ENCODE measurements around the gene MYZAP. TPM values are rescaled to one million over a fixed set of nuclear protein-coding genes. Genes with fewer than 3 reads are reported as not detected.

The MYZAP gene
- total and polyA plus RNA-seq, 2 of the 8 experiments (the other 6 are each of a cell fraction or from before 2014, with no cell fraction given) = 0.41 to 0.65 TPM

GRCh38 chr15:57557810-57558209 lies 33.9 kb upstream of the MYZAP start:
- ChIA-PET CTCF (ENCODE audit: partially characterized antibody) (interaction anchor here (0.6 to 2.1 kb wide), 8 partner anchors 10 to 220 kb away, joined by 3 to 14 read pairs (median 4); no protein-coding TSS in a partner anchor), POLR2A (ENCODE audit: partially characterized antibody) (no interaction called here)
- Histone ChIP-seq H3K4me3 (ENCODE audit: extremely low read depth in 1 of 4, insufficient read depth in 2 of 4, low read depth in 3 of 4, low read length in 4 of 4) (no peak overlapping the region), H2BK120ac (replicated peaks; ENCODE audit: low read depth, low read length) (no peak overlapping the region), H2BK12ac (ENCODE audit: low read depth, low read length) (no peak overlapping the region), H3K4me2 (ENCODE audit: insufficient read depth in 1 of 2, low read depth in 2 of 2, low read length in 2 of 2) (no peak overlapping the region), H3K56ac (replicated peaks; ENCODE audit: insufficient read length, low read depth, low read length) (no peak overlapping the region), H3K23ac (ENCODE audit: insufficient read length) (no peak overlapping the region), H3K4ac (replicated peaks; ENCODE audit: insufficient read length, low read depth, low read length) (no peak overlapping the region), H4K20me1 (replicated peaks in 1 of 2; ENCODE audit: control insufficient read depth in 1 of 2, insufficient read depth in 2 of 2, low read length in 2 of 2) (no peaks in the 10 kb centered on the region), H3K36me3 (ENCODE audit: control insufficient read depth in 2 of 4, insufficient read depth in 4 of 4, low read length in 3 of 4) (no peaks in the 10 kb centered on the region), H2BK15ac (ENCODE audit: low read length) (no peak overlapping the region), H3K79me2 (ENCODE audit: control insufficient read depth in 1 of 2, insufficient read depth in 2 of 2, low read length in 2 of 2) (no peaks in the 10 kb centered on the region), H2AFZ (ENCODE audit: low read length) (no peak overlapping the region), H3K14ac (ENCODE audit: insufficient read length) (no peak overlapping the region), H3K27me3 (replicated peaks in 1 of 4; ENCODE audit: control insufficient read depth in 3 of 4, extremely low read depth in 1 of 4, insufficient read depth in 3 of 4, low read length in 3 of 4) (no peaks in the 10 kb centered on the region), H3K23me2 (ENCODE audit: low read depth, low read length) (no peaks in the 10 kb centered on the region; the same call in 1 of the 2 replicates), H4K5ac (ENCODE audit: insufficient read length, low read depth, low read length) (no peak overlapping the region), H3K9me3 (ENCODE audit: insufficient read depth in 2 of 2, low read depth in 1 of 2, low read length in 1 of 2) (no peaks in the 10 kb centered on the region), H2BK5ac (ENCODE audit: low read depth, low read length) (no peak overlapping the region), H3K4me1 (replicated peaks in 1 of 4; ENCODE audit: control insufficient read depth in 3 of 4, insufficient read depth in 4 of 4, low read length in 3 of 4) (peaks cover 0 to 4% (median 1%) of the 10 kb centered on the region in 4 experiments; a peak in 3 of 7 replicates), H2AK5ac (ENCODE audit: low read depth, low read length) (no peak overlapping the region), H4K8ac (ENCODE audit: extremely low read depth, insufficient read depth, low read length) (no peak overlapping the region), H4K91ac (replicated peaks; ENCODE audit: insufficient read length, low read length) (no peak overlapping the region), H2BK20ac (ENCODE audit: low read length) (no peak overlapping the region), H3K9ac (replicated peaks in 1 of 4; ENCODE audit: extremely low read depth in 1 of 4, low read depth in 3 of 4, low read length in 3 of 4) (no peak overlapping the region), H3K18ac (ENCODE audit: extremely low read depth, low read length) (no peak overlapping the region), H3K27ac (ENCODE audit: low read depth, low read length) (no peak overlapping the region), H3K79me1 (ENCODE audit: low read depth, low read length) (no peaks in the 10 kb centered on the region)
- no peak for DNase-seq (ENCODE audit: low read depth in 1 of 2, low spot score in 2 of 2)
- 96% methylated on average over 6 of the region's 6 CpGs; no CpG with 5 or more reads in 1 of the 2 experiments for WGBS, 2 experiments (ENCODE audit: extremely low coverage in 1 of 2, insufficient coverage in 1 of 2, insufficient read length in 1 of 2, insufficient replicate concordance in 2 of 2, low coverage in 1 of 2, low lambda C conversion rate in 2 of 2, missing lambda C conversion rate in 1 of 2)
- FAIRE-seq = no peak
- no peak for TF ChIP-seq SUZ12 (IDR thresholded peaks at IDR 0.05; ENCODE audit: low read length)
- no peak for TF ChIP-seq SP2 (IDR thresholded peaks at IDR 0.05; ENCODE audit: low read length)
- TF ChIP-seq HDAC2 (IDR thresholded peaks at IDR 0.05; ENCODE audit: borderline replicate concordance in 1 of 2, low read depth in 2 of 2, low read length in 2 of 2) = no peak
- TF ChIP-seq JUND (IDR thresholded peaks at IDR 0.05; ENCODE audit: low read length) = no peak
- TF ChIP-seq BRCA1 (IDR thresholded peaks at IDR 0.05; ENCODE audit: low read depth, low read length) = no peak
- TF ChIP-seq SP1 (IDR thresholded peaks at IDR 0.05; ENCODE audit: low read depth, low read length) = no peak
- TF ChIP-seq BACH1 (IDR thresholded peaks at IDR 0.05; ENCODE audit: low read length) = no peak
- no peak for TF ChIP-seq SIN3A (conservative IDR thresholded peaks at IDR 0.05 in 1 of 2, IDR thresholded peaks at IDR 0.05 in 1 of 2; ENCODE audit: low read depth in 1 of 2, low read length in 2 of 2)
- TF ChIP-seq HDAC6 (IDR thresholded peaks at IDR 0.05; ENCODE audit: low read depth, low read length) = no peak
- no peak for TF ChIP-seq KDM4A (IDR thresholded peaks at IDR 0.05; ENCODE audit: low read depth, low read length, severe bottlenecking)
- TF ChIP-seq, protein P1, sequence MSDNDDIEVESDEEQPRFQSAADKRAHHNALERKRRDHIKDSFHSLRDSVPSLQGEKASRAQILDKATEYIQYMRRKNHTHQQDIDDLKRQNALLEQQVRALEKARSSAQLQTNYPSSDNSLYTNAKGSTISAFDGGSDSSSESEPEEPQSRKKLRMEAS (IDR thresholded peaks at IDR 0.05) = no peak
- TF ChIP-seq NRF1 (IDR thresholded peaks at IDR 0.05; ENCODE audit: low read depth, low read length) = no peak
- TF ChIP-seq CREB1 (IDR thresholded peaks at IDR 0.05) = no peak

All from H1 (cell line).